IMR-90 (cell line): ENCODE measurements around the gene DENND1A. TPM values are rescaled to one million over a fixed set of nuclear protein-coding genes. Genes with fewer than 3 reads are reported as not detected.
A peak's percentile ranks its signal among the peaks of the same experiment; 100 is the strongest.

Source experiments
- ATAC-seq: fragments of 200-7000 bp; cut with Tn5 transposase; 2 replicates; pipeline ENCODE4 v1.9.1; 2020; ENCODE audit warnings: low read depth, mild to moderate bottlenecking, moderate library complexity
- BruUV-seq: library from RNA; stranded (reverse); fragments of 400-500 nt; replicated peaks from 2 replicates; lab custom pipeline; 2021; lab: Mats Ljungman, UMichigan
- CTCF ChIA-PET: fragments of 300-600 bp; formaldehyde crosslinking; extraction: SDS; loops from one replicate; lab custom pipeline; 2021; ENCODE audit warnings: antibody characterized with exemption; lab: Yijun Ruan, JAX
- POLR2A ChIA-PET: fragments of 300-600 bp; sonication (Branson Sonifier 250); formaldehyde crosslinking; loops from one replicate; lab custom pipeline; 2022; ENCODE audit warnings: antibody characterized with exemption; ENCODE audit not compliant: unreplicated experiment; lab: Charles Lee
- DNase-seq: peaks from one replicate; pipeline ENCODE4 v3.0.0; 2013
- H2AFZ ChIP-seq: replicated peaks from 2 replicates; pipeline ENCODE3; 2013; ENCODE audit warnings: low read length, mild to moderate bottlenecking; ENCODE audit not compliant: poor library complexity
- H2AK5ac ChIP-seq: 2 replicates; pipeline ENCODE4 v1.6.1; 2013; ENCODE audit warnings: low read depth, low read length, inconsistent platforms
- H2AK9ac ChIP-seq: replicated peaks from 2 replicates; pipeline ENCODE3; 2013; ENCODE audit warnings: mild to moderate bottlenecking, low read depth, low read length, moderate library complexity; ENCODE audit not compliant: poor library complexity
- H2BK120ac ChIP-seq: 2 replicates; pipeline ENCODE4 v1.6.1; 2013; ENCODE audit warnings: low read depth, low read length, inconsistent platforms
- H2BK15ac ChIP-seq: 3 replicates; pipeline ENCODE4 v1.6.1; 2013; ENCODE audit warnings: low read depth, low read length, inconsistent platforms
- H2BK20ac ChIP-seq: 2 replicates; pipeline ENCODE4 v1.6.1; 2013; ENCODE audit warnings: low read depth, mild to moderate bottlenecking, inconsistent platforms, low read length, moderate library complexity
- H2BK5ac ChIP-seq: 2 replicates; pipeline ENCODE4 v1.6.1; 2013; ENCODE audit warnings: mild to moderate bottlenecking, low read depth, low read length, inconsistent platforms; ENCODE audit not compliant: poor library complexity, severe bottlenecking
- H3K14ac ChIP-seq: replicated peaks from 2 replicates; pipeline ENCODE4 v1.6.1; 2013; ENCODE audit warnings: low read depth, low read length, inconsistent platforms
- H3K18ac ChIP-seq: 2 replicates; pipeline ENCODE4 v1.6.1; 2013; ENCODE audit warnings: low read depth, low read length, control low read depth
- H3K23ac ChIP-seq: 2 replicates; pipeline ENCODE4 v1.6.1; 2013; ENCODE audit warnings: low read depth, low read length, inconsistent platforms
- H3K27ac ChIP-seq: 2 replicates; pipeline ENCODE4 v1.5.1; 2013; ENCODE audit warnings: mild to moderate bottlenecking, control low read depth, low read length; ENCODE audit not compliant: insufficient read depth
- H3K27me3 ChIP-seq: 2 replicates; pipeline ENCODE4 v1.6.1; 2013; ENCODE audit warnings: low read length; ENCODE audit not compliant: control insufficient read depth, insufficient read depth
- H3K36me3 ChIP-seq: 2 replicates; pipeline ENCODE4 v1.6.1; 2013; ENCODE audit warnings: low read length, mixed read lengths; ENCODE audit not compliant: control insufficient read depth, insufficient read depth
- H3K4ac ChIP-seq: 2 replicates; pipeline ENCODE4 v1.6.1; 2013; ENCODE audit warnings: low read depth, low read length, inconsistent platforms
- H3K4me1 ChIP-seq: 2 replicates; pipeline ENCODE4 v1.6.1; 2013; ENCODE audit warnings: low read length, mixed read lengths; ENCODE audit not compliant: control insufficient read depth, insufficient read depth
- H3K4me2 ChIP-seq: 2 replicates; pipeline ENCODE4 v1.6.1; 2013; ENCODE audit warnings: low read depth, mild to moderate bottlenecking, control low read depth, low read length, moderate library complexity
- H3K4me3 ChIP-seq: 2 replicates; pipeline ENCODE4 v1.5.1; 2013; ENCODE audit warnings: low read depth, mild to moderate bottlenecking, control low read depth, low read length, moderate library complexity; ENCODE audit not compliant: insufficient read depth
- H3K56ac ChIP-seq: 2 replicates; pipeline ENCODE4 v1.6.1; 2013; ENCODE audit warnings: low read length, inconsistent platforms; ENCODE audit not compliant: insufficient read depth; ENCODE audit errors: extremely low read depth
- H3K79me1 ChIP-seq, 2 experiments: 2 replicates each; pipeline ENCODE4 v1.6.1; 2013; ENCODE audit warnings: low read length in 2 of 2, inconsistent platforms in 1 of 2, low read depth in 1 of 2
- H3K9ac ChIP-seq: 2 replicates; pipeline ENCODE4 v1.6.1; 2013; ENCODE audit warnings: low read depth, low read length, control low read depth
- H3K9me1 ChIP-seq: 2 replicates; pipeline ENCODE4 v1.6.1; 2013; ENCODE audit warnings: low read length, inconsistent platforms; ENCODE audit not compliant: insufficient read depth
- H3K9me3 ChIP-seq: 2 replicates; pipeline ENCODE4 v1.6.1; 2013; ENCODE audit warnings: low read length; ENCODE audit not compliant: control insufficient read depth, insufficient read depth
- H4K20me1 ChIP-seq: 2 replicates; pipeline ENCODE4 v1.6.1; 2013; ENCODE audit warnings: low read length, inconsistent platforms; ENCODE audit not compliant: insufficient read depth
- H4K5ac ChIP-seq: 2 replicates; pipeline ENCODE4 v1.6.1; 2013; ENCODE audit warnings: mild to moderate bottlenecking, low read depth, low read length, control low read depth
- H4K8ac ChIP-seq, 2 experiments: 2 replicates each; pipeline ENCODE4 v1.6.1; 2013; ENCODE audit warnings: low read depth in 2 of 2, low read length in 2 of 2, control low read depth in 1 of 2, inconsistent platforms in 1 of 2
- H4K91ac ChIP-seq: 2 replicates; pipeline ENCODE4 v1.6.1; 2013; ENCODE audit warnings: low read depth, low read length, inconsistent platforms; ENCODE audit not compliant: insufficient read depth
- FOS ChIP-seq: fragments of 150-350 bp; IDR thresholded peaks from 2 replicates; pipeline ENCODE4 v1.6.1; 2016; ENCODE audit warnings: low read depth, low read length
- RCOR1 ChIP-seq: IDR thresholded peaks from 2 replicates; pipeline ENCODE4 v1.6.1; 2012; ENCODE audit warnings: mild to moderate bottlenecking, low read length, improper control_type of control experiment; ENCODE audit not compliant: insufficient replicate concordance
- WGBS, 2 experiments: methylation state at CpG; one replicate each; pipeline versions ENCODE4 v1.1.5 to v1.1.7; 2013; ENCODE audit warnings: missing lambda C conversion rate in 2 of 2; ENCODE audit not compliant: insufficient read length in 1 of 2; ENCODE audit errors: extremely low coverage in 2 of 2; 5-methylcytosine and 5-hydroxymethylcytosine counted together
- dilution Hi-C: fragments of 300-500 bp; cut with HindIII; formaldehyde crosslinking; loops from one replicate; pipeline ENCODE4 v1.14.3; 2018; ENCODE audit warnings: low sequenced_read_pairs; ENCODE audit not compliant: unreplicated experiment
- in situ Hi-C: fragments of 300-500 bp; cut with MboI; formaldehyde crosslinking; loops from 3 replicates; pipeline ENCODE4 v1.14.3; 2019; ENCODE audit warnings: low sequenced_read_pairs, inconsistent platforms, mixed read lengths
- intact Hi-C: fragments of 100-400 bp; cut with micrococcal nuclease; formaldehyde crosslinking; loops from 2 replicates; pipeline ENCODE4 v1.10.0; 2022
- polyA plus RNA-seq, 3 experiments: library from polyadenylated mRNA; depleted of rRNA; stranded (reverse); fragments of >200 nt; gene quantifications; 2 replicates each; pipeline ENCODE4 v1.2.3, GENCODE V29; 2012; ENCODE audit warnings: low replicate concordance in 1 of 3
- total RNA-seq: library from RNA; depleted of rRNA; stranded (reverse); fragments of >200 nt; gene quantifications from 2 replicates; pipeline ENCODE4 v1.2.3, GENCODE V29; 2012

The DENND1A gene
- total and polyA plus RNA-seq, 2 of the 4 experiments (the other 2 are of a cell fraction) = 21.4 to 27.6 TPM

- Histone ChIP-seq H3K9me1 (no peaks in the 10 kb centered on the region), H3K18ac (no peak overlapping the region), H3K14ac (no peak overlapping the region), H3K4me2 (no peak overlapping the region), H2BK15ac (no peak overlapping the region), H3K27ac (no peak overlapping the region), H2BK120ac (no peak overlapping the region), H3K9ac (no peak overlapping the region), H3K27me3 (no peaks in the 10 kb centered on the region), H3K4ac (no peak overlapping the region), H2AK5ac (no peak overlapping the region), H3K23ac (no peak overlapping the region), H4K20me1 (no peaks in the 10 kb centered on the region), H3K4me1 (no peaks in the 10 kb centered on the region), H4K8ac (no peak overlapping the region), H4K91ac (no peak overlapping the region), H3K4me3 (no peak overlapping the region), H3K56ac (no peak overlapping the region), H2AK9ac (no peak overlapping the region), H4K5ac (no peak overlapping the region), H3K36me3 (no peaks in the 10 kb centered on the region), H3K79me1 (peaks cover 2 to 4% of the 10 kb centered on the region in 2 experiments; a peak in 1 of 4 replicates), H2AFZ (no peak overlapping the region), H2BK5ac (no peak overlapping the region), H3K9me3 (peaks cover 2% of the 10 kb centered on the region; the same call in 1 of the 2 replicates), H2BK20ac (no peak overlapping the region)
- in situ Hi-C loops = no loop called here
- TF ChIP-seq FOS (peak; percentile 17; the same call in 1 of the 2 replicates), RCOR1 (no peak)
- ChIA-PET CTCF (interaction anchor here (1.1 kb wide), 1 partner anchor 11 kb away, joined by 5 read pairs; no protein-coding TSS in a partner anchor), POLR2A (no interaction called here)
- ATAC-seq (no peak), DNase-seq (peak; percentile 47)
- dilution Hi-C loops = no loop called here
- intact Hi-C loops = loop anchor here (10.0 kb wide), 1 partner anchor 527 kb away; the partner anchor contains the start of gene NEK6
- no TSS peak for BruUV-seq
- no CpG with 5 or more reads among the region's 1 CpG for WGBS, 2 experiments
Observed at GRCh38 chr9:123727332-123727731, 202.6 kb downstream of the DENND1A start.
